GM19238 (cell line): ENCODE data around the gene WAPL.

Experiments used
- DNase-seq: peaks from one replicate; pipeline ENCODE4 v3.0.0; 2011; ENCODE audit warnings: low spot score; ENCODE audit not compliant: insufficient read length

The WAPL gene

DNA sequence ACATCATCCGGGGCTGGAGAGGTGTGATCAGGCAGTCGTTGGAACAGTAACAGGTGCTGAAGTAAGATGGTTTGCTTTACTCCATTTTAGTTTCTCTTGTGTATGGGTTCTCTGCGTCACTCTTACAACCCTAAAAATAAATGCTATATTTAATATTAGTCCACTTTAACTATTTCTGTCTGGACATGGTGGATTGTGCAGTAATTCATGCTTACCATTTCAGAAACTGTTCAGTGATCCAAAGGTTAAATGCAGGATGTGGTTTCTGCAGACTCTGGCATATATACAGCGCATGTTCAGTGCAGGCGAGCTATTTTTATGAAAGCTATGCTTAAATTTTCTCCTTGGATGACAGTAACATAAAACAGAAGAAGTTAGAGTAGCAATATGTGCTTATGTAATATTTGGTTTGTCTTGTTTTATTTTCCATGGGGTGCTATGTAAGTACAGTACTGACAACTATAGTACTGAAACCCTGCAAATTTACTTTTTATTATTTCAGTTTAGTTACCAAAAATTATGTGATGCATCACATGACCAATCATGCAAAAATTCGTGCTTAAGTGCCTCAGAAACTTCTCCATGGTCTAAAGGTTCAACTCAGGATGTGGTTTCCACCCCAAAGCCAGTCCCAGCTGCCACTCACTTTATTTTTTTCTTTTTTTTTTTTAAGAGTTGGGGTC is 108.4 kb downstream of the WAPL start:
- DNase-seq, result peak; percentile 51

- DNase-seq, result no peak
Measured at GRCh38 chr10:86411852-86412560, 109.6 kb downstream of the WAPL start.

DNA sequence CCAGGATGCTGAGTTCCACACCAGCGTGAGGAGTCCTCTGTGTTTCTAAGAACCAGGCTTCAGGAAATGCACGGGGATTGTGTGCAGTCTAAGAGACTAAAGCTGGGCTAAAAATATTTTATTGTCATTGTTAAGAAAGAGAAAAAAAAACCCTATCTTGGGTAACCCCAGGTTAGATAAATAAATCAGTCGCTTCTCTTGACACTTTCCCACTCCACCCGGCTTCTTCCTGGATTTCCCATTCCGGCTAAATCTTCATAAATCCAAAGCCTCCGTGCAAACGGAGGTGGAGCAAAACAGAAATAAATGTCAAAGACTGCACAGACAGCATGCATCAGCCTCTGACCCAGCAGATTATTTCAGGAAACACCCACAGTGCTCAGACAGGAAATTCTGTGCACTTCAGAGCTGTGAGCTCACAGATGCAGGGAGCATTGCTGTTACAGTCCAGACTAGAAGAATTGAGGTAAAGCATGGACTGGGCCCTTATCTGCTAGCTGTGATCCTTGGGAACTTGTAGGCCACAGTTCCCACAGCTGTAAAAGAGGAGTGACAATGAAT is 110.2 kb downstream of the WAPL start:
- DNase-seq, result no peak

DNA sequence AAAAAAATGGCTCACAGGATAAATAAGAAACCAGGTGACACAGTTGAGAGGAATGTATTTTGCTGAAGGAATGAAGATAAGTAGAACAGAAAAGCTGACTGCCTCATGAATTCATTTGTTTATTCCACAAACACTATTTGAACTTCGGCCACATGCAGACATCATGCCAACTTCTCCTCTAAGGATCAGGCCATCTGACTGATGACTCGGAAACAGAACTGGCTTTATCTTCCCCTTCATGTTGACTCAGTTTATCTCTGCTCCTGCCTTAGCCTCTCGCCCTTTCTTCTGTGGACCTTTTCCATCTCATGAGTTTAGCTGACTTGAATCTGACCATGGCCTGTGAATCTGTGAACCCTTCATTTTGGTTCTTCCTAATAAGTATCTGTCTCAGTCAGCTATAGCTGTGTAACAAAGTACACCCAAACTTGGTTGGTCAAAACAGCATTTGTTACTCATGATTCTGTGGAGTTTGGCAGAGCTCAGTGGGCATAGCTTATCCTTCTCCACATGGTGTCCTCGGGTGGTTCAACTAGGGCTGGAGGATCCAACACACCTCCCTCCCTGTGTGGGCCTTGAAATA is 111.0 kb downstream of the WAPL start:
- no peak for DNase-seq

- no peak for DNase-seq
Measured at GRCh38 chr10:86409183-86409582, 112.4 kb downstream of the WAPL start.

GRCh38 chr10:86403183-86403797 is 118.3 kb downstream of the WAPL start:
- DNase-seq, result no peak

- DNase-seq, result no peak
Measured at GRCh38 chr10:86402283-86402941, 119.2 kb downstream of the WAPL start.

DNA sequence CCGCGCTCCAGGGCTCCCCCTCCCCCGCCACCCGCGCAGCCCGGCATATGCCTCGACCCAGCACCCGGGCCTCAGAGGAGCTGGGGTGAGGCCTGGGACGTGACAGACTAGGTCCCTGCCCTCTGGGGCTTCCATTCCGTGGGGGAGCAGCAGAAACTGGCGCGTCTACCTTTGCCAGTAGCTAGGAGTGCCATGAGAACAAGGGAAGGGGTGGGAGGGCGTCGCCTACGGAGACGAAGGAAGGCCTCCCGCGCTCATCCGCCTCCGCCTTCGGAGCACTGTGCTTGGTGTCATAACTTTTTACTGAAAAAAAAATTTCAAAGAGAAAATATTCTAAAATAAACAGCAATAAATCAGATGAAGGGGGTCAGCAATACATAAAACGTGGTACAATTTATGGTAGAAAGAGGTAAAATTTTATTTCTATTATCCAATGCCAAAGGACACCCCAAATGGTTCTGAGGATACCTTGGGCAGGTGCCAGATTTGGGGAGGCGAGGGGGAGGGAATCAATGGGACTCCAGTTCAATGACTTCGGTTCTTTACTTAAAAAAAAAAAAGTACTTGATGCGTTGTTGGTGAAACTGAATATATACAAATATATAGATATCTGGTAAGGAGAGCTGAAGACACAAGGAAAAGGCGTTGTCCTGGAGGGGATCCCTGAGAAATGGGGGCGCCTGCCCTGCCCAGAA is 119.9 kb downstream of the WAPL start:
- no peak for DNase-seq

DNA sequence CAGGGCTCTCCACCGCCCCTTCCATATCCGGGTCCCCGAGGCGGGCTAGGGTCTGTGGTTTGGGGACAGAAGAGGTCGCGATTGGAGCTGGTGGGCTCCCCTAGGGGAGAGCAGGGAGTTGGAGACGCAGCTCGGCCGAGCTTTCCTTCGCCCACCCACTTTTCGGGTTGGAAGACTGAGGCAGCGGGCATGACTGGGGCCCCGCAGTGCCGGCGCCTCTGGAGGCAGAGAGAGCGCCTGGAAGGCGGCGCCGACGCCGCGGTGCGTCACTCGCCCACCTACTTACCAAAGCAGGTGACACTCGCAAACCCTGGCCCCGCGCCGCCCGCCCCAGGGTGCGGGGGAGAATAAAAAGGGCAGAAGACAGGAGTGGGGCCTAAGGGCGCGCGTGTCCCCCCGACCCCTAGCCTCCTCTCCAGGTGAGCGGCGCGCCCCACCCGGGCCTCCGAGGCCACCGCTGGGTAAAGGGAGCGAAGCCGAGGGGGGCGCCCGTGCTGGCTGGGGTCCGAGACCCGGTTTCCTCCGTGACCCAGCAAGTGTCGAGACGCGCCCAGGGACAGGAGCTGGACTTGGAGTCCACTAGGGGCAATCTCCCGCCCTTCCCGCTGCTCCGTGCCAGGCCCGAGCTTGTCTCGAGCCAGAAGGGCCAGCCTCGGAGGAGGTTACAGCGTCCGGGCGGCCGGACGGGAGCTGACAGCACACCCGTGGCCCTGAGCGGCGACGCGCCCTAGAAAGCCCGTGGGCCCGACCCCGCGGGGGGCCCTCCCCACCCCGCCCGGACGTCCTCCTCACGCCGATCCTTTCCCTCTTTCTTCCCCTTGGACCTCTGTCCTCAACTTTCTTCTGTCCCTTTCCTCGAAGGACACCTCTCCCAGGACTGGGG is 120.6 kb downstream of the WAPL start:
- DNase-seq, result no peak

- DNase-seq, result peak; percentile 89
Measured at GRCh38 chr10:86399879-86400704, 121.5 kb downstream of the WAPL start.

GRCh38 chr10:86399514-86399878 is 122.1 kb downstream of the WAPL start:
- no peak for DNase-seq

DNA sequence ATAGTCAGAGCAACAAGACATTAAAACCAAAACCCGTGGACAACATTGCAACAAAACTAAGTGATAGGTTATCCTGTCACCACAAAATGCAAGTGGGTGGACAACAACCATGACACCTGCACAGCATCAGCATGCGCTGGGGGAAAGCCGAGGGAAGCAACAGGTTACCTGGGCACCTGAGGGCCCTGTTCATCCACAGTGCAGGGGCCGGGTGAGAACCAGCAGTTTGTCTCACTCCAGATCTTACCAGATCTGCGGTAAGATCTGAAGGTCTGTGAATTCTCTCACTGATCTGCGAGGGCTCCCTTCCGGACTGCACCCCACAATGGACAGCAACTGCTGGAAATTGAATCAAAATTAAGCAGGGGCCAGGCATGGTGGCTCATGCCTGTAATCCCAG is 124.5 kb downstream of the WAPL start:
- DNase-seq, result no peak

DNA sequence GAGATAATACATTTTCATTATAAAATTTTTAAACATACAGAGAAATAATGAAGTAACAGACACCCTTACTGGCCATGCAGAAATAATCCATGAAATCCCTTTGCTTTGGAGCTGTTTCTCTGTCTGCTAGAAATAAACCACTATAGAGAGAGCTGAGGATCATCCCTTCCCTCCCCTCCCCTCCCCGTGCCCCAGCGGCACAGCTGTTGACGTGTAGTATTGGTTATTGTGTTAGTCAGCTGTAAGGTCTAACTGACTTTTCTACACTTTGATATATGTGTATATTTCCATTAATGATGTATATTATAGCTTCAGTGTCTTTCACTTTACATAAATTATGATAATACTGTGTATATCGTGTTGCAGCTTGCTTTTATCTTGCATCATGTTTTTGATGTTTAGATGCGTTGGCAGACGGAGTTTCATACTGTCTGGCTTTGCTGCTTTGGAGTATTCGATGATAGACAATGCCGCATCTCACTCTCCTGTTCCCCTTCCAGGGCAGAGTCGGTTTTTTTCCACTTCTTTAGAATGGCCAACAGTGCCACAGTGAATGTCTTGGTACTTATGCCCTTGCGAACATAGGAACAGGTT is 127.6 kb downstream of the WAPL start:
- DNase-seq, result no peak

DNA sequence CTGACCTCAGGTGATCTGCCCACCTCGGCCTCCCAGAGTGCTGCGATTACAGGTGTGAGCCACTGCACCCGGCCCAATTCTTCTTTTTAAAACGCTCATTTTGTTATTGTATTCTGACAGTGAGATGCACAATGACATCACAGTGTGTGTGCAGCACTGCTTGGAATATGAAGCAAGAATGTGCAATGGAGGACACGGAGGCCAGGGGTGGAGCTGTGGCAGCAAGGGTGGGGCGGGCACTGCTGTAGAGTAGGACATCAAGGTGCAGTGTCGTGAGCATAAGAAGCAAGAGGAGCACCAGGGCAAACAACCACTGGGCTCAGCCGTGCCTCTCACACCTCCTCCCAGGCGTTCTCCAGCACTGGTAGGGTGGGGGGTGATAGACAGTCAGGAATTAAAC is 128.2 kb downstream of the WAPL start:
- no peak for DNase-seq

GRCh38 chr10:86392723-86393094 is 128.9 kb downstream of the WAPL start:
- peak; percentile 36 for DNase-seq

GRCh38 chr10:86391986-86392722 is 129.4 kb downstream of the WAPL start:
- no peak for DNase-seq

GRCh38 chr10:86391236-86391840 is 130.3 kb downstream of the WAPL start:
- no peak for DNase-seq
